HG03196 (cell line): ENCODE results near the gene MCEMP1.

Source experiments
- ATAC-seq: cut with Tn5 transposase; IDR thresholded peaks from one replicate; pipeline ENCODE4 v1.9.1; 2021; ENCODE audit not compliant: unreplicated experiment

Gene MCEMP1

GRCh38 chr19:7725791-7726190, 48.9 kb downstream of the MCEMP1 start:
- ATAC-seq, result no peak

DNA sequence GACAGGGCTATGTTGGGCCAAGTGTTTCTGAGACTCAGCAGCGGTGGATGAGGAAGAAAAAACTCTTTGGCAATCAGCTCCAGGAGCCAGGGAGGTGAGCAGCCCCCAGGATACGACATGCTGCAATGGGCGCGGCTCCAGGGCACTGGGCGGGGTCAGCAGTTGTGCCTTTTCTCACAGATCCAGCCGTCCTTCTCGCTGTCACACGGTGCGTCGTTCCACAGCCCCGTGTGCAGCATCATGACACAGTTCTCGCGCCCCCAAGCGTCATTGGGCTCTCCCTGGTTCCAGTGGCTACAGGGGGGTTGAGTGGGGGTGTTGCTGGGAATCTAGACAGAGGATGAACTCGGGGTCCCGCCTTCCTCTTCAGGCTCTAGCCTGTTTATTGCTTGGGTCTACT, 52.3 kb downstream of the MCEMP1 start:
- ATAC-seq, result no peak
